ENCODE measurements around the gene SPDEF.

- TF ChIP-seq CTCF (IDR thresholded peaks at IDR 0.05) (no peak), POLR2A (IDR thresholded peaks at IDR 0.05) (no peak)
These were observed 44.7 kb upstream of the SPDEF start for GRCh38 chr6:34600796-34601195.
